OCI-LY3 (cell line): ENCODE measurements around the gene B9D2.

Experiments
- H2AFZ ChIP-seq: fragments of 200-600, 300-600 bp; shearing (Covaris generic); 2 replicates; pipeline ENCODE4 v1.6.0; 2014; ENCODE audit warnings: antibody characterized with exemption, low read depth, low read length
- H3K27ac ChIP-seq: fragments of 200-600, 300-600 bp; sonication (generic); 2 replicates; pipeline ENCODE4 v1.5.1; 2014; ENCODE audit warnings: mild to moderate bottlenecking, low read length, moderate library complexity, mixed read lengths
- H3K27me3 ChIP-seq: fragments of 200-600, 300-600 bp; sonication (generic); 2 replicates; pipeline ENCODE4 v1.6.1; 2014; ENCODE audit warnings: low read depth, low read length, mixed read lengths
- H3K36me3 ChIP-seq: fragments of 200-600, 300-600 bp; sonication (generic); replicated peaks from 2 replicates; pipeline ENCODE3; 2014; ENCODE audit warnings: low read depth, low read length, mixed read lengths
- H3K4me1 ChIP-seq: fragments of 300-600, 200-600 bp; sonication (generic); 2 replicates; pipeline ENCODE4 v1.6.1; 2014; ENCODE audit warnings: low read length, mixed read lengths
- H3K4me2 ChIP-seq: fragments of 200-600, 300-600 bp; sonication (generic); 2 replicates; pipeline ENCODE4 v1.6.1; 2014; ENCODE audit warnings: low read length, mixed read lengths
- H3K4me3 ChIP-seq: fragments of 300-600, 200-600 bp; sonication (generic); 2 replicates; pipeline ENCODE4 v1.5.1; 2014; ENCODE audit warnings: antibody characterized with exemption, mild to moderate bottlenecking, low read length, moderate library complexity
- H3K79me2 ChIP-seq: fragments of 300-600, 200-600 bp; shearing (Covaris generic); 2 replicates; pipeline ENCODE4 v1.6.1; 2014; ENCODE audit warnings: mild to moderate bottlenecking, low read length, mixed read lengths
- H3K9ac ChIP-seq: fragments of 300-600, 200-600 bp; shearing (Covaris generic); 2 replicates; pipeline ENCODE4 v1.6.0; 2014; ENCODE audit warnings: mild to moderate bottlenecking, low read length, moderate library complexity
- H3K9me3 ChIP-seq: fragments of 200-600, 300-600 bp; shearing (Covaris generic); 2 replicates; pipeline ENCODE4 v1.6.1; 2014; ENCODE audit warnings: low read length, mixed read lengths; ENCODE audit not compliant: insufficient read depth
- H4K20me1 ChIP-seq: fragments of 200-600, 300-600 bp; sonication (generic); 2 replicates; pipeline ENCODE4 v1.6.1; 2016; ENCODE audit warnings: low read length, mixed read lengths; ENCODE audit not compliant: insufficient read depth
- CTCF ChIP-seq: fragments of 200-600, 300-600 bp; sonication (generic); IDR thresholded peaks from 2 replicates; pipeline ENCODE4 v1.5.1; 2014; ENCODE audit warnings: antibody characterized with exemption, low read length, low read depth
- EZH2phosphoT487 ChIP-seq: fragments of 200-600 bp; shearing (Covaris generic); IDR thresholded peaks from 2 replicates; pipeline ENCODE4 v1.6.1; 2018; ENCODE audit warnings: antibody characterized with exemption, mixed run types, low read depth

The B9D2 gene

GRCh38 chr19:41332468-41332867 is 31.5 kb downstream of the B9D2 start:
- Histone ChIP-seq H3K27me3 (no peaks in the 10 kb centered on the region), H3K4me1 (peaks cover 30% of the 10 kb centered on the region), H3K79me2 (peaks cover 35% of the 10 kb centered on the region), H3K9ac (no peak overlapping the region), H3K4me3 (no peak overlapping the region), H3K27ac (no peak overlapping the region), H3K36me3 (peaks cover 56% of the 10 kb centered on the region), H2AFZ (no peak overlapping the region), H3K9me3 (no peaks in the 10 kb centered on the region), H4K20me1 (peaks cover 20% of the 10 kb centered on the region), H3K4me2 (no peak overlapping the region)
- no peak for TF ChIP-seq EZH2phosphoT487
- TF ChIP-seq CTCF, result no peak

- no peaks in the 10 kb centered on the region for H3K9me3 ChIP-seq
- no peak overlapping the region for H3K9ac ChIP-seq
- H3K79me2 ChIP-seq, result peaks cover 40% of the 10 kb centered on the region
- H3K4me1 ChIP-seq, result peaks cover 35% of the 10 kb centered on the region
- H3K27ac ChIP-seq, result no peak overlapping the region
- no peak overlapping the region for H3K4me2 ChIP-seq
- peaks cover 25% of the 10 kb centered on the region for H4K20me1 ChIP-seq
- H3K27me3 ChIP-seq, result no peaks in the 10 kb centered on the region
- TF ChIP-seq CTCF (no peak), EZH2phosphoT487 (no peak)
- H3K36me3 ChIP-seq, result peaks cover 59% of the 10 kb centered on the region
- H2AFZ ChIP-seq, result no peak overlapping the region
- H3K4me3 ChIP-seq, result no peak overlapping the region
Measured at GRCh38 chr19:41332000-41332399, 31.9 kb downstream of the B9D2 start.

- Histone ChIP-seq H3K27ac (no peak overlapping the region), H3K4me3 (no peak overlapping the region), H3K9me3 (no peaks in the 10 kb centered on the region), H2AFZ (no peak overlapping the region), H3K4me1 (peaks cover 38% of the 10 kb centered on the region), H3K4me2 (no peak overlapping the region), H3K36me3 (peaks cover 61% of the 10 kb centered on the region), H3K9ac (no peak overlapping the region), H4K20me1 (peaks cover 27% of the 10 kb centered on the region), H3K79me2 (peaks cover 44% of the 10 kb centered on the region), H3K27me3 (no peaks in the 10 kb centered on the region)
- no peak for TF ChIP-seq CTCF
- no peak for TF ChIP-seq EZH2phosphoT487
Measured at GRCh38 chr19:41330946-41331678, 32.8 kb downstream of the B9D2 start.

- H3K4me3 ChIP-seq, result no peak overlapping the region
Measured at GRCh38 chr19:41330481-41330880, 33.5 kb downstream of the B9D2 start.

More at GRCh38 chr19:41330481-41330880, 33.5 kb downstream of the B9D2 start:
- H3K9ac ChIP-seq, result no peak overlapping the region
- peaks cover 32% of the 10 kb centered on the region for H4K20me1 ChIP-seq
- no peak overlapping the region for H2AFZ ChIP-seq
- H3K4me1 ChIP-seq, result peaks cover 35% of the 10 kb centered on the region
- H3K79me2 ChIP-seq, result peaks cover 45% of the 10 kb centered on the region
- TF ChIP-seq CTCF, result no peak
- no peak for TF ChIP-seq EZH2phosphoT487
- no peaks in the 10 kb centered on the region for H3K27me3 ChIP-seq
- H3K27ac ChIP-seq, result no peak overlapping the region
- no peaks in the 10 kb centered on the region for H3K9me3 ChIP-seq
- H3K36me3 ChIP-seq, result peaks cover 59% of the 10 kb centered on the region
- no peak overlapping the region for H3K4me2 ChIP-seq
